Neutrophil (primary cell): ENCODE measurements around the gene ALPL.

ENCODE experiments used
- H3K27ac ChIP-seq: fragments of 200-600 bp; sonication (generic); 2 replicates; pipeline ENCODE4 v1.5.1; 2016; ENCODE audit warnings: mild to moderate bottlenecking, moderate library complexity
- H3K27me3 ChIP-seq: fragments of 200-600 bp; sonication (generic); 2 replicates; pipeline ENCODE4 v1.6.0; 2016; ENCODE audit warnings: mild to moderate bottlenecking
- H3K36me3 ChIP-seq: fragments of 200-600 bp; sonication (generic); 2 replicates; pipeline ENCODE4 v1.5.1; 2017
- H3K4me1 ChIP-seq, 2 experiments: fragments of 200-600 bp in 1 of 2; sonication (generic) in 1 of 2; 1 replicate in 1 of 2; 2 replicates in 1 of 2; pipeline versions ENCODE4 v1.5.1 to v1.6.1; 2013 to 2016; ENCODE audit warnings: low read depth in 1 of 2, low read length in 1 of 2, mild to moderate bottlenecking in 1 of 2, moderate library complexity in 1 of 2; ENCODE audit not compliant: control insufficient read depth in 1 of 2, insufficient read depth in 1 of 2
- H3K4me3 ChIP-seq, 2 experiments: fragments of 200-600 bp in 1 of 2; sonication (generic) in 1 of 2; 1 replicate in 1 of 2; 2 replicates in 1 of 2; pipeline ENCODE4 v1.5.1; 2013 to 2016; ENCODE audit warnings: low read depth in 1 of 2, low read length in 1 of 2, mild to moderate bottlenecking in 1 of 2, moderate library complexity in 1 of 2
- H3K9me3 ChIP-seq: fragments of 200-600 bp; sonication (generic); 2 replicates; pipeline ENCODE4 v1.5.1; 2016
- TF ChIP-seq, protein P1 (sequence below): fragments of 200-600 bp; sonication (generic); IDR thresholded peaks from 2 replicates; pipeline ENCODE4 v1.5.1; 2016; ENCODE audit warnings: antibody characterized with exemption

Gene ALPL

DNA sequence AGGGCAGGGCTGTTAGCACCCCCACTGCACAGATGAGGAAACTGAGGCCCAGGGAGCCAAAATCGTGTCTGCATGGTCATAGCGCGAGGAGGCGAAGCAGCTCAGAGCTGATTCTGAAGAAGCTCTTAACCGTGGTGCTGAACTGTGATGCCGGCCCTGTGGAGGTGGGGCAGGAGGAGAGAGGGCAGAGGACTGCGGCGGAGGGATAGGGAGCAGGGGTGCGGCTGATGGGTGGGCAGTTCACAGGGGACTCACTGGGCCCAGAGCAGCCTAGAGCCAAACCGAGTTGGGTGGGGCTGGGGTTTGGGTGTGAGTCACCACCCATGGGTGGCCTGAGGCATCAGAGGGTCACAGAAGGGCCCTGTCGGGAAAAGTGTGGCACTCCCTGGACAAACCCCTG is 85.3 kb downstream of the ALPL start:
- no peaks in the 10 kb centered on the region for H3K9me3 ChIP-seq
- no peaks in the 10 kb centered on the region for H3K36me3 ChIP-seq
- H3K4me3 ChIP-seq, result no peak overlapping the region
- H3K27ac ChIP-seq, result peak overlapping the region; percentile 25
- TF ChIP-seq, protein P1, sequence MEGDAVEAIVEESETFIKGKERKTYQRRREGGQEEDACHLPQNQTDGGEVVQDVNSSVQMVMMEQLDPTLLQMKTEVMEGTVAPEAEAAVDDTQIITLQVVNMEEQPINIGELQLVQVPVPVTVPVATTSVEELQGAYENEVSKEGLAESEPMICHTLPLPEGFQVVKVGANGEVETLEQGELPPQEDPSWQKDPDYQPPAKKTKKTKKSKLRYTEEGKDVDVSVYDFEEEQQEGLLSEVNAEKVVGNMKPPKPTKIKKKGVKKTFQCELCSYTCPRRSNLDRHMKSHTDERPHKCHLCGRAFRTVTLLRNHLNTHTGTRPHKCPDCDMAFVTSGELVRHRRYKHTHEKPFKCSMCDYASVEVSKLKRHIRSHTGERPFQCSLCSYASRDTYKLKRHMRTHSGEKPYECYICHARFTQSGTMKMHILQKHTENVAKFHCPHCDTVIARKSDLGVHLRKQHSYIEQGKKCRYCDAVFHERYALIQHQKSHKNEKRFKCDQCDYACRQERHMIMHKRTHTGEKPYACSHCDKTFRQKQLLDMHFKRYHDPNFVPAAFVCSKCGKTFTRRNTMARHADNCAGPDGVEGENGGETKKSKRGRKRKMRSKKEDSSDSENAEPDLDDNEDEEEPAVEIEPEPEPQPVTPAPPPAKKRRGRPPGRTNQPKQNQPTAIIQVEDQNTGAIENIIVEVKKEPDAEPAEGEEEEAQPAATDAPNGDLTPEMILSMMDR, result no peak
- H3K4me1 ChIP-seq, result peaks cover 49 to 50% of the 10 kb centered on the region in 2 experiments
- H3K27me3 ChIP-seq, result peaks cover 7% of the 10 kb centered on the region

DNA sequence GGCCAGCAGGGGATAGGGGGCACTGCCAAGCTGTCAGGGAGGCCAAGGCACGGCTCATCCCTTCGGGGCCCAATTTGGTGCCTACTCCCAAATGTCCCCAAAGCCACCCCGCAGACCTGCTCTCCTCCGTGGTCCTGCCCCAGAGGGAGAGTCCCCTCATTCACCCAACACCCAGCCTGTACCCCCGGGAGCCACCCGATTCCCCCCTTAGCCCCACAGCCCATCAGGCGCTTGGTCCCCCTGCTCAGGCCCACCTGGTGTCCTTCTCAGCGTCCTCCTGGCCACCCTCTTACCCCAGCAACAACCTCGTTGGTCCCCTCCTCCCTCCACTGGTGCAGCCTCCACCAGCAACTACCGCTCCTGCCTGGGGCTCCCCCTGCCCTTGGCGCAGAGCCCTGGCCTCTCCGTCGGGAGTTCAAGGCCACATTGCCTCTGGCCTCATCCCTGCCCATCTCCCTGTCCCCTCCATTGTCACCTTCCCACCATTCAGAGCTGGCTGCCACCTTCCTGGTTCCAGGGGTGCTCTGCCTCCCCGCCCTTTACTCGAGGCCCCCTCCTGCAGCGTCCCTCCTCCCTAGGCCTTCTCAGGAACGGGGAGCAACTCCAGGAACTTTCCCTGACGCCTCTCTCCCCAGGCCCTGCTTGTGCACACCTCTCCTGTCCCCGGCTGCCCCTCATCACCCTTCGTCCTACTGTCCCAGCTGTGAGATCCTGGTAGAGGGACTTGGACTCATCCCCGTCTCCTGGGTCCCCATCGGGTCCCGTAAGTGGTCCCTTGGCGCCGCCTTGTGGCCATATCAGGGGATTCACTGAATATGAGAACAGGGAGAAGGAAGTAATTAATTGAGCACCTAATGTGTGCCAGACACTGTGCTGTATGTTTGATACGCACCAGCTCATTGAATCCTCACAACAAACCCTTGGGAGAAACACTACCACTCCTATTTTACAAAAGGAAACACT is 86.0 kb downstream of the ALPL start:
- H3K27me3 ChIP-seq, result peaks cover 7% of the 10 kb centered on the region
- H3K9me3 ChIP-seq, result no peaks in the 10 kb centered on the region
- H3K4me3 ChIP-seq, result peak overlapping the region in 1 of 2 experiments; percentile 5
- H3K36me3 ChIP-seq, result no peaks in the 10 kb centered on the region
- peak overlapping the region; percentile 25 for H3K27ac ChIP-seq
- peaks cover 42 to 43% of the 10 kb centered on the region in 2 experiments for H3K4me1 ChIP-seq
- TF ChIP-seq, protein P1, result peak; percentile 91

DNA sequence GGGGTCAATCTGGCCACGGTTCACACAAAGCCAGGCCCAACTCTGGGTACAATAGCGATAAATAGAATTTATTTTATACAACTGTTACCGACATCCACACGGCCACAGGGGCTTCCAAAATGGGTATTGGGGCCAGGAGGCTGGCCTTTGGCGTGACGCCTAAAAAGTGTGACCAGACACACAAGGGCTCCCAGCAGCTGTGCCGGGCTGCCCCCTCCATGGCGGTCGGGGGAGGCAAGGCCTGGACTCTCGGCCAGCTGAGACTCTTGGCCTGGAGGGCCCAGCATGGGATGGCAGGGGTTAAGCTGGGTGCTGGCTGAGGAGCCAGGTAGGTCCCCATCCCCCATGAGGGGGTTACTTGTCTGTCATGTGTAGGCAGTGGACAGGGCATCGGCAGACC is 87.0 kb downstream of the ALPL start:
- TF ChIP-seq, protein P1, result no peak

DNA sequence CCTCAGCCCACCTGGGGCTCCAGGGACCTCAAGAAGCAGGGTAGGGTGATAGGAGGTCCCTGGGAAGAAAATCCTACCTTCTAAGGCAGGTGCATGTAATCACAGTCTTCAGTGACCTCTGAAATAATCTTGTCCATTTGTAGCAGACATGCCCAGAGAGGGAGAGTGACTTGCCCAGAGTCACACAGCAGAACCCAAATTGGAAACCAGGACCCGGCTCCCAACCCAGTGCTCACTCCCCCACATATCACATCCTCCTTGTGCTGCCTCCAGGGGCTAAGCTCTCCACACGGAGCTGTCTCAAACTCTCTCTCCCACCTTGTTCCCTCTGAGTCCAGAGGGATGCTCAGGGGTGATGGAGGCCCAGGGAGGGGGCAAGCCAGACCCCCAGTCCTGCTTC is 87.4 kb downstream of the ALPL start:
- no peak overlapping the region for H3K4me3 ChIP-seq
- no peaks in the 10 kb centered on the region for H3K36me3 ChIP-seq
- TF ChIP-seq, protein P1, result no peak
- H3K27me3 ChIP-seq, result peaks cover 7% of the 10 kb centered on the region
- H3K27ac ChIP-seq, result no peak overlapping the region
- H3K9me3 ChIP-seq, result no peaks in the 10 kb centered on the region
- H3K4me1 ChIP-seq, result peaks cover 28 to 29% of the 10 kb centered on the region in 2 experiments

More for the DNA sequence above, 87.0 kb downstream of the ALPL start:
- H3K9me3 ChIP-seq, result no peaks in the 10 kb centered on the region
- H3K4me1 ChIP-seq, result peaks cover 32 to 34% of the 10 kb centered on the region in 2 experiments
- H3K36me3 ChIP-seq, result no peaks in the 10 kb centered on the region
- no peak overlapping the region for H3K27ac ChIP-seq
- no peak overlapping the region for H3K4me3 ChIP-seq
- peaks cover 7% of the 10 kb centered on the region for H3K27me3 ChIP-seq

DNA sequence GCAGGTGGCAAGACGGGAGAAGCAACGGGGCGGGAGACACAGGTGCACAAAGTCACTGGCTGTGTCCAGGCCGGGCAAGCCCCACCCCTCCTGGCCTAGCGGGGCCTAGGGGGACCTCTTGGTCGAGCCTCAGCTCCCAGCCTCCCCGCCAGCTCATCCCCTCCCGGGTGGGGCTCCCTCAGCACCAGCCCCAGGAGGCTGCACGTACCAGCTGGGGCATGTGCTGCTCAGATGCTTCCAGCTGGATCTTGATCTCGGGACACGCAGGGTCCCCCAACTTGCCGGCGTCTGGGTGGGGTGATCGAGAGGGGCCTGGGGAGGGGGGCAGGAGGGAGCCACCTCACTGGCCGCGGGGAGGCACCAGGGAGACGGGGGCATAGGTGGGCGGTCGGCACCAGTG is 88.5 kb downstream of the ALPL start:
- H3K9me3 ChIP-seq, result no peaks in the 10 kb centered on the region
- no peak overlapping the region for H3K4me3 ChIP-seq
- peaks cover 17 to 23% of the 10 kb centered on the region in 2 experiments for H3K4me1 ChIP-seq
- peaks cover 7% of the 10 kb centered on the region for H3K27me3 ChIP-seq
- TF ChIP-seq, protein P1, result no peak
- no peaks in the 10 kb centered on the region for H3K36me3 ChIP-seq
- no peak overlapping the region for H3K27ac ChIP-seq
